T-cell (primary cell): ENCODE data around the gene CXCL5. TPM values are rescaled to one million over a fixed set of nuclear protein-coding genes. Genes with fewer than 3 reads are reported as not detected.
A peak's percentile ranks its signal among the peaks of the same experiment; 100 is the strongest.

Experiments
- ATAC-seq, 4 experiments: fragments of 200-7000 bp in 3 of 4; fragments of 150-1000 bp in 1 of 4; cut with Tn5 transposase; replicated peaks in 1 of 4; 1 replicate in 3 of 4; 2 replicates in 1 of 4; pipeline ENCODE4 v1.10.0; 2021; ENCODE audit warnings: moderate library complexity in 3 of 4, mild to moderate bottlenecking in 2 of 4, moderate number of reproducible peaks in 1 of 4
- CTCF ChIA-PET, 2 donors: fragments of 300-600 bp; sonication (Branson Sonifier 250); formaldehyde crosslinking; loops; one replicate each; lab custom pipeline; 2022; ENCODE audit warnings: antibody characterized with exemption in 2 of 2; lab: Charles Lee
- POLR2A ChIA-PET, 2 donors: fragments of 300-600 bp; sonication (Branson Sonifier 250); formaldehyde crosslinking; loops; one replicate each; lab custom pipeline; 2022; ENCODE audit warnings: antibody characterized with exemption in 2 of 2; lab: Charles Lee
- DNase-seq, 35 experiments: peaks; one replicate each; pipeline versions ENCODE4 v3.0.0 to v3.0.0-alpha.2; 2013 to 2023
- H3K27ac ChIP-seq: one replicate; pipeline ENCODE4 v1.5.1; 2013; ENCODE audit warnings: low read length
- H3K27me3 ChIP-seq, 2 experiments: replicated peaks in 1 of 2; 1 replicate in 1 of 2; 2 replicates in 1 of 2; pipeline versions ENCODE4 v1.6.1 to v1.7.0; 2013; ENCODE audit warnings: low read length in 1 of 2, mixed read lengths in 1 of 2; ENCODE audit not compliant: control insufficient read depth in 2 of 2, insufficient read depth in 2 of 2; ENCODE audit errors: extremely low read depth in 1 of 2
- H3K36me3 ChIP-seq, 2 donors: 1 replicate in 1 of 2; 2 replicates in 1 of 2; pipeline versions ENCODE4 v1.6.1 to v1.7.0; 2013; ENCODE audit warnings: low read length in 1 of 2; ENCODE audit not compliant: control insufficient read depth in 2 of 2, insufficient read depth in 1 of 2; ENCODE audit errors: extremely low read depth in 1 of 2
- H3K4me1 ChIP-seq, 2 experiments: 1 replicate in 1 of 2; 2 replicates in 1 of 2; pipeline versions ENCODE4 v1.6.1 to v1.7.0; 2013; ENCODE audit warnings: low read length in 2 of 2, mixed read lengths in 1 of 2; ENCODE audit not compliant: insufficient read depth in 2 of 2, control insufficient read depth in 1 of 2; ENCODE audit errors: extremely low read depth in 1 of 2
- H3K4me3 ChIP-seq, 2 donors: 1 replicate in 1 of 2; 2 replicates in 1 of 2; pipeline versions ENCODE4 v1.5.1 to v1.7.0; 2013; ENCODE audit warnings: mild to moderate bottlenecking in 2 of 2, low read length in 1 of 2, moderate library complexity in 1 of 2; ENCODE audit not compliant: control insufficient read depth in 1 of 2; ENCODE audit errors: extremely low read depth in 1 of 2
- H3K9me3 ChIP-seq: 2 replicates; pipeline ENCODE4 v1.7.0; 2013
- H3K27ac Mint-ChIP-seq, 2 donors: one replicate each; pipeline ENCODE4 v1.8.0; 2020 to 2021; ENCODE audit warnings: mild to moderate bottlenecking in 2 of 2, mixed read lengths in 2 of 2
- H3K27me3 Mint-ChIP-seq, 2 donors: one replicate each; pipeline ENCODE4 v1.8.0; 2021 to 2022; ENCODE audit warnings: mixed read lengths in 2 of 2
- H3K36me3 Mint-ChIP-seq: one replicate; pipeline ENCODE4 v1.8.0; 2021; ENCODE audit warnings: mixed read lengths
- H3K4me1 Mint-ChIP-seq, 3 donors: one replicate each; pipeline ENCODE4 v1.8.0; 2020 to 2022; ENCODE audit warnings: mixed read lengths in 3 of 3, mild to moderate bottlenecking in 1 of 3
- H3K4me3 Mint-ChIP-seq, 3 donors: one replicate each; pipeline ENCODE4 v1.8.0; 2020 to 2022; ENCODE audit warnings: mild to moderate bottlenecking in 3 of 3, mixed read lengths in 3 of 3, moderate library complexity in 3 of 3
- H3K9me3 Mint-ChIP-seq, 3 donors: one replicate each; pipeline ENCODE4 v1.8.0; 2020 to 2022; ENCODE audit warnings: mixed read lengths in 3 of 3
- WGBS: methylation state at CpG from one replicate; pipeline ENCODE4 v1.1.5; 2013; ENCODE audit warnings: missing lambda C conversion rate; ENCODE audit not compliant: insufficient coverage; 5-methylcytosine and 5-hydroxymethylcytosine counted together
- total RNA-seq, 35 experiments: library from RNA in 6 of 35; stranded (reverse) in 6 of 35; fragments of 120-200 nt in 1 of 35; gene quantifications; one replicate each; pipeline versions ENCODE4 v1.2.1 to v1.2.4 and lab custom pipeline; 2013 to 2026

CXCL5 gene
- total RNA-seq, 5 donors from 2014 or later (not counting 1 experiment from before 2014, with no cell fraction given) = 0.43 TPM; not detected in 4

DNA sequence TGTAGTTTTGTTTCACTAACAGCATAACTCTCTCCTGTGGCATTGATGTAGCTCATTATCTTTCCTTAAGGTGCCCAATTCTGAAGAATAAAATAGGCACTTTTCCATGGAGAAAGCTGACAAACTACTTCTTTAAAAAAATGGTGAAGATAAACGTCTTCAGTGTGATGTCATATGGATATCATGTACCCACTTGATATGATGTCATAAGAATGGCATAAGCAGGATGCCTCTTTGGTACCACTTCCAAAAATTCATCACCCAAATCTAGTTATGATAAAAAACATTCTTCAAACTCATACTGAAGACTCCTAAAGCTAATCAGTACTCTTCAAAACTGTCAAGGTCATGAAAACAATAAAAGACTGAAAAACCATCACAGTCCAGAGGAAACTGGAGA lies 42.9 kb upstream of the CXCL5 start:
- DNase-seq = no peak
- ATAC-seq = no peak
- CTCF ChIA-PET = no interaction called here
- Histone ChIP-seq H3K27me3 (peaks cover 0 to 17% of the 10 kb centered on the region in 2 experiments), H3K4me3 (no peak overlapping the region), H3K27ac (no peak overlapping the region), H3K4me1 (peaks cover 0 to 10% of the 10 kb centered on the region in 2 experiments), H3K9me3 (no peaks in the 10 kb centered on the region), H3K36me3 (no peaks in the 10 kb centered on the region)
- H3K36me3 Mint-ChIP-seq = no peaks in the 10 kb centered on the region
- peaks cover 40 to 48% of the 10 kb centered on the region in 2 donors for H3K27me3 Mint-ChIP-seq
- no peak overlapping the region for H3K27ac Mint-ChIP-seq
- H3K4me1 Mint-ChIP-seq = peaks cover 7 to 11% (median 10%) of the 10 kb centered on the region in 3 donors
- H3K4me3 Mint-ChIP-seq = no peak overlapping the region
- WGBS = no CpG with 5 or more reads among the region's 1 CpG
- H3K9me3 Mint-ChIP-seq = no peaks in the 10 kb centered on the region
- POLR2A ChIA-PET = no interaction called here

DNA sequence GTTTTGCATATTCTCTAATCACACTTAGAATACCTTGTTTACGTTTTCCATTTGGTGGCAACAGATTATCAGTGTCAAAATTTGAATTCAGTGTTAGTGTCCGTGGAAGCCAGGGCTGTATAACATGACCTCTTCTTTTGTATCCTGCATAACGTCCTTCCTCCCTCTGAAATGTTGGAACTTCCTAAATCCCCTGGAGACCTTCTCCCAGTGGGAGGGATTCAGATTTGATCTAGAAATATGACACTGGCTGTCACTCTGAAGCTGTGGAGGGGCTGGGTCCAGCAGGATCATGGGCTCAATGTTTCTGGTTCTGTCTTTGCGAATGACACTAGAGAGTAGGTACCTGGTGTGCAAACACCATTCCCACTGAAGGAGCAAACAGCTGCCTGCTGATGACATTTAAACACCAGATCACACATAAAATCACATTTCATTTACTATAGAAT lies 40.9 kb upstream of the CXCL5 start:
- POLR2A ChIA-PET = no interaction called here
- WGBS = 83% methylated on average over 1 of the region's 4 CpGs
- no peaks in the 10 kb centered on the region for H3K9me3 ChIP-seq
- no peak overlapping the region for H3K27ac Mint-ChIP-seq
- H3K4me3 Mint-ChIP-seq = peak overlapping the region; percentile 32 to 87 (median 56)
- peaks cover 7 to 11% (median 10%) of the 10 kb centered on the region in 3 donors for H3K4me1 Mint-ChIP-seq
- no peaks in the 10 kb centered on the region for H3K36me3 Mint-ChIP-seq
- CTCF ChIA-PET = interaction anchor here in 1 of 2 donors (0.9 kb wide), 1 partner anchor 23 kb away, joined by 3 read pairs; no protein-coding TSS in a partner anchor
- H3K9me3 Mint-ChIP-seq = no peaks in the 10 kb centered on the region
- peaks cover 45 to 47% of the 10 kb centered on the region in 2 donors for H3K27me3 Mint-ChIP-seq
- H3K27me3 ChIP-seq = peaks cover 0 to 17% of the 10 kb centered on the region in 2 experiments
- no peaks in the 10 kb centered on the region for H3K36me3 ChIP-seq
- no peak overlapping the region for H3K27ac ChIP-seq
- DNase-seq (no peak), ATAC-seq (peak in 1 of 4 experiments; percentile 14)
- peaks cover 0 to 10% of the 10 kb centered on the region in 2 experiments for H3K4me1 ChIP-seq
- peak overlapping the region; percentile 48 to 100 for H3K4me3 ChIP-seq

DNA sequence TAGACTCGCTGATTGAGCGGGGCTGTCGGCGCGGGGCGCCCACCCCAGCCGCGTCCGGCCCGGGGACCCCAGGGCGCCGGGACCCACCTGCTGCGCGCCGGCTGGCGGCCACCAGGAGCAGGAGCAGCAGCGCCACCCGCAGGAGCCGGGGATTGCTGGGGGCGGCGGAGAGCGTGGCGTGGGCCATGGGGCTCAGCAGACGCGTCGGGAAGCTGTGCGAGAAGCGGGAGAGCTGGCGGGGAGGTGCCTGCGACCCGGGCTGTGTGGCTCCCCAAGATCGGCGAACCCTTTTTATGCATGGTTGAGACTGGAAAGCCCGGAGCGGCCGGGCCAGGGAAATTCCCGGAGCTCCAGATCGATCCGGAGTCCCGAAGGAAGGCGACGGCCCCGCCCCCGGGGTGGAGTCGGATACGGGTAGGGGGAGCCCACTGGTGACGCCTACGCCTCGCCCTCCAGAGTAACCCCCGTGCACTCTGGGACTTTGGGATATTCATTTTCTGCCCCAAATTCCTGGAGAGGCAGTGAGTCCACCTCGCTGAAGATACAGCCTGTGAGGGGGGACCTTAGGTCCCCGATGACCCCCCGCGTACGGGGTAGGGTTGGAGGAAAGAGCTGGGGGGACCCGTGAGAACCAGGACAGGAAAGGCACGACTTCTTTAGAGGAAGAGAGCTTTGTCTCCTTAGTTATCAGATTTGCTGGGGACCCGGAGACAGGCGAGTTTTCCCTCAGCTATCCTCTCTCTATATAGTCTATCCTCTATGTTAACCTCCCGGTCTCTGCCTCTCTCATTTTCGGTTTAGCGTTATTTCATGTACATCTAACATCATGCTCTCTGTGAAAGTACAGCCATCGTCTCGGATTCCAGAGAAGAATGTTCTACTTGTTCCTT lies 40.2 kb upstream of the CXCL5 start, which contains the start of gene CXCL3:
Gene CXCL3 (minus strand): TSS at position 265 of the 890 bp plus-strand sequence. CDS start 78 bp downstream, at position 187.
- peaks cover 0 to 17% of the 10 kb centered on the region in 2 experiments for H3K27me3 ChIP-seq
- H3K9me3 Mint-ChIP-seq = no peaks in the 10 kb centered on the region
- no peaks in the 10 kb centered on the region for H3K36me3 Mint-ChIP-seq
- H3K27me3 Mint-ChIP-seq = peaks cover 45 to 47% of the 10 kb centered on the region in 2 donors
- ATAC-seq (peak; percentile 32 to 76 (median 42)), DNase-seq (peak in 5 of 35 experiments; percentile 2 to 16 (median 7))
- POLR2A ChIA-PET = no interaction called here
- H3K4me1 ChIP-seq = peaks cover 0 to 10% of the 10 kb centered on the region in 2 experiments
- H3K4me3 ChIP-seq = peak within 1 kb of the TSS; percentile 48 to 100
- H3K4me3 Mint-ChIP-seq = peak within 1 kb of the TSS; percentile 60 to 87 (median 72)
- H3K27ac Mint-ChIP-seq = no peak within 1 kb of the TSS
- no peaks in the 10 kb centered on the region for H3K36me3 ChIP-seq
- H3K27ac ChIP-seq = no peak within 1 kb of the TSS
- CTCF ChIA-PET = interaction anchor here in 1 of 2 donors (0.9 kb wide), 1 partner anchor 23 kb away, joined by 3 read pairs; no protein-coding TSS in a partner anchor
- WGBS = 4% methylated on average over 40 of the region's 64 CpGs
- peaks cover 7 to 11% (median 10%) of the 10 kb centered on the region in 3 donors for H3K4me1 Mint-ChIP-seq
- no peaks in the 10 kb centered on the region for H3K9me3 ChIP-seq

DNA sequence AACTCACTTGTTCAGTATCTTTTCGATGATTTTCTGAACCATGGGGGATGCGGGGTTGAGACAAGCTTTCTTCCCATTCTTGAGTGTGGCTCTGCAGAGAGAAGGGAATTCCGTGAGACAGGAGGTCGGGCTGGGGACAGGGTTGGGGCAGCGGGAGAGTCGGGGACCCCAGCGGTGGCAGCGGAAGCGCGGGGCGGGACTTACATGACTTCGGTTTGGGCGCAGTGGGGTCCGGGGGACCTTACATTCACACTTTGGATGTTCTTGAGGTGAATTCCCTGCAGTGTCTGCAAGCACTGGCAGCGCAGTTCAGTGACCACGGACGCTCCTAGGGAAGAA lies 39.6 kb upstream of the CXCL5 start:
- H3K27ac Mint-ChIP-seq = no peak overlapping the region
- peak overlapping the region; percentile 60 to 87 (median 72) for H3K4me3 Mint-ChIP-seq
- peaks cover 7 to 11% (median 10%) of the 10 kb centered on the region in 3 donors for H3K4me1 Mint-ChIP-seq
- no peak for ATAC-seq
- 11% methylated on average over 15 of the region's 17 CpGs for WGBS
- ChIA-PET CTCF (no interaction called here), POLR2A (no interaction called here)
- Histone ChIP-seq H3K9me3 (no peaks in the 10 kb centered on the region), H3K27me3 (peaks cover 0 to 17% of the 10 kb centered on the region in 2 experiments), H3K4me1 (peaks cover 0 to 10% of the 10 kb centered on the region in 2 experiments), H3K36me3 (no peaks in the 10 kb centered on the region), H3K4me3 (peak overlapping the region in 1 of 2 donors; percentile 100), H3K27ac (no peak overlapping the region)
- peaks cover 40 to 47% of the 10 kb centered on the region in 2 donors for H3K27me3 Mint-ChIP-seq
- H3K36me3 Mint-ChIP-seq = no peaks in the 10 kb centered on the region
- H3K9me3 Mint-ChIP-seq = no peaks in the 10 kb centered on the region
- no peak for DNase-seq

DNA sequence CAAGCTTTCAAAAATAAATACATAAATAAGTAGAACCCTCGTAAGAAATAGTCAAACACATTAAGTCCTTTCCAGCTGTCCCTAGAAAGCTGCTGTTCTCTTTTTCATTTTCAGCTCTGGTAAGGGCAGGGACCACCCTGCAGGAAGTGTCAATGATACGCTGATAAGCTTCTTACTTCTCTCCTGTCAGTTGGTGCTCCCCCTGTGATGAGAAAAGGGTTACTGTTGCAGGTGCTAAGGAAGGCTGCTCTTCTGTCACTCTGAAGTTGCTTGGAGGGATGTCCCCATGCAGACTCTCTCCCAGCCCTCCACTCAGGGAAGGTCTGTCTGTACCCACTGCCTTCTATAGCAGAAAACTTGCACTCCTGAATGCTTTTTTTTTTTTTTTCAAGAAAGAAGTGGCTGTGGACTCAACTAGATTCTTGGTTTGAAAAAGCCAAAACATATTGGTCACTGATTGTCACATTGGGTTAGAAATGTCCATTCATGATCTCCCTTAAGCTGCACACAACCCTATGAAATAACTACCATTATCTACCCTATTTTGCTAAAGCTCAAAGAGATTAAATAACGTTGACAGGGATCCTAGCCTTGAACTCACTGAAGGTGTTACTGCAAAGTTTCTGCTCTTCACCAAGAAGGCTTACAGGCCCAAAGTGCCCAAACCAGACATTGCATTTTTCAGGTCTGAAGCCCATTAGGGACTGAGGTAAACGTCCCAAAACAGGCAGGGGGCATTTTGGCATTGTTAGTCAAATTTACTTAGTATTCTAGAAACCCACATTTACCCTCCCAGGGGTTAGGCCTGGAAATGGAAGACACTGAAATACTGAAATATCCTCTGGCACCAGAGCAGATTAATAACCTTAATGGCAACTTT lies 38.8 kb upstream of the CXCL5 start:
- Mint-ChIP-seq H3K27ac (no peak overlapping the region), H3K4me3 (peak overlapping the region; percentile 50 to 87 (median 72)), H3K4me1 (peaks cover 7 to 11% (median 10%) of the 10 kb centered on the region in 3 donors), H3K9me3 (no peaks in the 10 kb centered on the region), H3K36me3 (no peaks in the 10 kb centered on the region), H3K27me3 (peaks cover 45 to 47% of the 10 kb centered on the region in 2 donors)
- Histone ChIP-seq H3K4me3 (no peak overlapping the region), H3K4me1 (peaks cover 0 to 10% of the 10 kb centered on the region in 2 experiments), H3K27ac (no peak overlapping the region), H3K27me3 (peaks cover 0 to 19% of the 10 kb centered on the region in 2 experiments), H3K9me3 (no peaks in the 10 kb centered on the region), H3K36me3 (no peaks in the 10 kb centered on the region)
- POLR2A ChIA-PET = interaction anchor here in 1 of 2 donors (0.7 kb wide), 1 partner anchor 34 kb away, joined by 3 read pairs; no protein-coding TSS in a partner anchor
- ATAC-seq (no peak), DNase-seq (no peak)
- CTCF ChIA-PET = interaction anchor here in 1 of 2 donors (0.7 kb wide), 1 partner anchor 9 kb away, joined by 5 read pairs; no protein-coding TSS in a partner anchor
- no CpG with 5 or more reads among the region's 4 CpGs for WGBS
